UCSD-AML1 (cell line): ENCODE data around the gene SNX30.
A peak's percentile ranks its signal among the peaks of the same experiment; 100 is the strongest.

Experiments
- DNase-seq: peaks from one replicate; lab custom pipeline; 2025; ENCODE audit not compliant: unreplicated experiment; lab: John Stamatoyannopoulos, UW

SNX30 gene

GRCh38 chr9:112820881-112821280 lies 70.3 kb downstream of the SNX30 start:
- DNase-seq, result no peak

GRCh38 chr9:112822618-112823017 lies 72.1 kb downstream of the SNX30 start:
- DNase-seq, result no peak

GRCh38 chr9:112823257-112823656 lies 72.7 kb downstream of the SNX30 start:
- DNase-seq, result no peak

- peak; percentile 49 for DNase-seq
These were observed 80.8 kb downstream of the SNX30 start for GRCh38 chr9:112831281-112831851.

GRCh38 chr9:112831969-112832368 lies 81.4 kb downstream of the SNX30 start:
- DNase-seq, result no peak

GRCh38 chr9:112833081-112833480 lies 82.5 kb downstream of the SNX30 start:
- DNase-seq, result no peak

- no peak for DNase-seq
These were observed 85.8 kb downstream of the SNX30 start for GRCh38 chr9:112836394-112836793.

- no peak for DNase-seq
These were observed 87.8 kb downstream of the SNX30 start for GRCh38 chr9:112838342-112838741.

- DNase-seq, result no peak
These were observed 88.8 kb downstream of the SNX30 start for GRCh38 chr9:112839331-112839730.

GRCh38 chr9:112841261-112841660 lies 90.7 kb downstream of the SNX30 start:
- no peak for DNase-seq

GRCh38 chr9:112842555-112842954 lies 92.0 kb downstream of the SNX30 start:
- no peak for DNase-seq

GRCh38 chr9:112844771-112845542 lies 94.4 kb downstream of the SNX30 start:
- DNase-seq, result peak; percentile 83

- no peak for DNase-seq
These were observed 96.2 kb downstream of the SNX30 start for GRCh38 chr9:112846528-112847488.

GRCh38 chr9:112848316-112849151 lies 98.0 kb downstream of the SNX30 start:
- DNase-seq, result peak; percentile 57

- peak; percentile 63 for DNase-seq
These were observed 98.9 kb downstream of the SNX30 start for GRCh38 chr9:112849363-112849922.

GRCh38 chr9:112850840-112851239 lies 100.3 kb downstream of the SNX30 start:
- DNase-seq, result no peak

- peak; percentile 59 for DNase-seq
These were observed 102.4 kb downstream of the SNX30 start for GRCh38 chr9:112852741-112853504.

- no peak for DNase-seq
These were observed 103.5 kb downstream of the SNX30 start for GRCh38 chr9:112853882-112854585.

- no peak for DNase-seq
These were observed 104.1 kb downstream of the SNX30 start for GRCh38 chr9:112854657-112855056.
